Astrocyte of the spinal cord (primary cell): ENCODE data around the gene EFCAB11.

Source experiments
- DNase-seq: peaks from one replicate; pipeline ENCODE4 v3.0.0; 2011; ENCODE audit warnings: low read depth, low spot score
- H3K4me3 ChIP-seq: 2 replicates; pipeline ENCODE4 v1.5.1; 2011; ENCODE audit warnings: low read depth, mild to moderate bottlenecking, low read length, moderate library complexity
- in situ Hi-C: cut with HindIII; loops from 2 replicates; pipeline ENCODE4 v1.10.0; 2017; ENCODE audit warnings: low sequenced_read_pairs
- TF ChIP-seq, protein P1 (sequence below): IDR thresholded peaks from 2 replicates; pipeline ENCODE4 v1.5.1; 2012; ENCODE audit warnings: low read depth, mild to moderate bottlenecking, low read length, inconsistent platforms

The EFCAB11 gene

DNA sequence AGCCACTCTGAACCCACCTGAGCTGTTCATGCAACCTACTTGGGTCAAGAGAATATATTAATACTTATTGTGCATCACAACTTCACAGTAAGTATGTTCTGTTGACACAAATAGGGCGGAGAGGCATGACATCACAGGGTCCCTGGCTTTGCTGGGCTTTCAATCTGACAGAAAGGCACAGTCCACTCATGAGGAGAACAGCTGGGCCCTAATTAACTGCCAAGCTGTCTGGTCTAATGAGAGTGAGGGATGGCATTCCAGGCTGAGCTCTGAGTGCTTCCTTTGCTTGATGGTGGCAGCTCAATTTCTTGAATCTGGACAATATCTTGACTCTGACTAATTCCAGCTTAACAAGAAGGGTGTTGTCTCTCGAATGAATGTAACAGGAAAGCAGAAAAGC is 2.0 kb downstream of the EFCAB11 start:
- in situ Hi-C loops: no loop called here
- DNase-seq: no peak
- H3K4me3 ChIP-seq: no peak overlapping the region
- TF ChIP-seq, protein P1, sequence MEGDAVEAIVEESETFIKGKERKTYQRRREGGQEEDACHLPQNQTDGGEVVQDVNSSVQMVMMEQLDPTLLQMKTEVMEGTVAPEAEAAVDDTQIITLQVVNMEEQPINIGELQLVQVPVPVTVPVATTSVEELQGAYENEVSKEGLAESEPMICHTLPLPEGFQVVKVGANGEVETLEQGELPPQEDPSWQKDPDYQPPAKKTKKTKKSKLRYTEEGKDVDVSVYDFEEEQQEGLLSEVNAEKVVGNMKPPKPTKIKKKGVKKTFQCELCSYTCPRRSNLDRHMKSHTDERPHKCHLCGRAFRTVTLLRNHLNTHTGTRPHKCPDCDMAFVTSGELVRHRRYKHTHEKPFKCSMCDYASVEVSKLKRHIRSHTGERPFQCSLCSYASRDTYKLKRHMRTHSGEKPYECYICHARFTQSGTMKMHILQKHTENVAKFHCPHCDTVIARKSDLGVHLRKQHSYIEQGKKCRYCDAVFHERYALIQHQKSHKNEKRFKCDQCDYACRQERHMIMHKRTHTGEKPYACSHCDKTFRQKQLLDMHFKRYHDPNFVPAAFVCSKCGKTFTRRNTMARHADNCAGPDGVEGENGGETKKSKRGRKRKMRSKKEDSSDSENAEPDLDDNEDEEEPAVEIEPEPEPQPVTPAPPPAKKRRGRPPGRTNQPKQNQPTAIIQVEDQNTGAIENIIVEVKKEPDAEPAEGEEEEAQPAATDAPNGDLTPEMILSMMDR: no peak

DNA sequence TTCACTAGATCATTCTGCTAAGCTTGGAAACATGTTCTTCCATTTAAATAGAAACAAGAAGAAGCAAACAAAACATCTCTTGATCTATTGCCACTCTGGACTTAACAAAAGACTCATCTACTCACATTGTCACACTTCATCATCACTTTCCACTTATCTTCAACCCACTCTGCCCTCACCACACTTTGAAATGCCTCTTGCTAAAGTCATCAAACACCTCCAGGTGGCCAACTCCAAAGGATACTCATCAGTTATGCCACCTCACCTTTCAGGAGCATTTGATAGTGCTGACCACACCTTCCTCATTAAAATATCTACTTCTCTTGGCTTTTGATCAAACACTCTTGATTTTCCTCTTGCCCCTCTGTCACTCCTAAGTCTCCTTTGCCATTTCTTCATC is 7.2 kb downstream of the EFCAB11 start:
- in situ Hi-C loops: no loop called here
- no peak for DNase-seq
- TF ChIP-seq, protein P1: no peak
- no peak overlapping the region for H3K4me3 ChIP-seq

DNA sequence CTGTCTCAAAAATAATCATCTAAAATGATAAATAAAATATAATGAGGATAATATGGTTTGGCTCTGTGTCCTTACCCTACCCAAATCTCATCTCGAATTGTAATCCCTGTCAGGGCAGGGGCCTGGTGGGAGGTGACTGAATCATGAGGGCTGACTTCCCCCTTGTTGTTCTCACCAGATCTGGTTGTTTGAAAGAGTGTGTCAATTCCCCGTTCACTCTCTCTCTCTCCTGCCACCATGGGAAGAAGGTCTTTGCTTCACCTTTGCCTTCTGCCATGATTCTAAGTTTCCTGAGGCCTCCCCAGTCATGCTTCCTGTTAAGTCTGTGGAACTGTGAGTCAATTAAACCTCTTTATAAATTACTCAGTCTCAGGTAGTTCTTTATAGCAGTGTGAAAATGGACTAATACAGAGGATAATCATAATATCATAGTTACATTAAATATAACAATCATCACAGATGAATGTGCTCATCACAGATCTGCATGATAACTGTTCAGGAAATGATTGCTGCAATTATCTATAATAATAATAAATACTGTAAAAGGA is 12.6 kb downstream of the EFCAB11 start:
- in situ Hi-C loops: no loop called here
- TF ChIP-seq, protein P1: no peak
- no peak for DNase-seq
- no peak overlapping the region for H3K4me3 ChIP-seq

DNA sequence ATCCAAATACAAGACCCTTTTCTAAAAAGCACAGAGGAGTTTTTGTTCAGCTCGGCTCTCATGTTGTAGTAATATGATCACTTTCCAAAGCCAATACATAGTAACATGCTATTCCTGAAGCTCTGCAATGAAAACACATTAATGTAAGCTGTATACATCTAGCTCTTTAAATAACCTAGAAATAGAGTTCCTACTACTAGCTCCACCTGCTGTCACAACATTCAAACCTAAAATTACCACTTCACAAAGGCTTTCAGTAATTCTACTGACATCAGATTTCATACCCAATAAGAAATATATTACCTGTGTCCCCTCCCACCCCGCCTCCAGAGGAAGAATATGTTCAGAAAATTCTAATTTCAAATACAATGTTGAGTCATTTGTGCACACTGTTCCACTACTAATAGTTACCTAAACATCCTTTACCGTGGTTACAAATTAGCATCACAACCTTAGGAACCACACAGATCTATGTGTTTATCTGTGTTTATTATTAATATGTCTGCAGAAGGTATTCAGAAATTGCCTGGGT is 17.8 kb downstream of the EFCAB11 start:
- DNase-seq: no peak
- in situ Hi-C loops: no loop called here
- TF ChIP-seq, protein P1: no peak
- no peak overlapping the region for H3K4me3 ChIP-seq

DNA sequence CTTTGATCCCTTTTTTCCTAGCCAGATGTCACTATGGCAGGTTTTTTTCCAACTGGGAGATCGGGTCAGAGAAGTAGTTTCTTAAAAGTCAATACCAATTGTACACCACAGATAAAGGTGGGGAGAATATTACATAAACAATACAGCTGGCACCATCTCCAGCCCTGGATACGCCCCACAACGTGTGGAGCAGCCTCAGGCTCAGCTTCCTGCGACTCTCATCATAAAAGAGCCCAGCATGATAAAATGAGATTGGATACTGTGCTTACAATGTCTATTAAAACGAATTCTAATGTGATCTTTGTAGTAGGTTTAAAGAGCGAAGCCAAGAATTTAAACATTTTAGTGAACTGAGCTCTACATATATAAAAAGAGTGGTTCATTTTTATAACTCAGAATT is 21.5 kb downstream of the EFCAB11 start:
- in situ Hi-C loops: no loop called here
- TF ChIP-seq, protein P1: no peak
- DNase-seq: no peak

DNA sequence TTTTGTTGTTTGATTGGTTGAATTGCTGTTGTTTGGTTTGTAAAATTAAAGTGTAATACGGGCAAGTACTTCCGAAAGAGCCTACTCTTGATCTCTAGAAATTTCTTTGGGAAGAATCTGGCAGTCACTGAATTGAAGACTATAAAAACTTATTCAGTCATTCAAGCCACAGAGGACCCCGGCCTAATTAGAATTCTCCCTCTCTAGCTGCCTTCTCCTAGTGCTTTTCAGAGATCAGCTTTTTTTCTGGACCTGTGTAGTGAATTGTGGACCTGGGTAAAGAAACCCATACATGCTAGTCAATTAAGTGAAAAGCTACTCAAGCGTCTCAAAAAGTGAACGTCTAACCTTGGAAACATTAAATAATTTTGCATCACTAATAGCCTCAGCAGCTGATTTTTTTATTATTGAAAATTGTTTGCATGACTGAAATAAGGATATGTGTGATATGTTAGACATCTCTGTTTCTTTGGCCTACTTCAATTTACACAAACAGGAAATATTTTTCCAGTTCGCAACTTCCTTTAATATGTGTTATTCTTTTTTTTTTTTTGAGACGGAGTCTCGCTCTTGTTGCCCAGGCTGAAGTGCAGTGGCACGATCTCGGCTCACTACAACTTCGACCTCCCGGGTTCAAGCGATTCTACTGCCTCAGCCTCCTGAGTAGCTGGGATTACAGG is 27.2 kb downstream of the EFCAB11 start:
- in situ Hi-C loops: no loop called here
- DNase-seq: no peak
- H3K4me3 ChIP-seq: no peak overlapping the region
- TF ChIP-seq, protein P1: no peak

More for the DNA sequence above, 21.5 kb downstream of the EFCAB11 start:
- no peak overlapping the region for H3K4me3 ChIP-seq
